MM.1S (cell line): ENCODE data around the gene EPG5.

Source experiments
- DNase-seq: peaks from one replicate; pipeline ENCODE4 v3.0.0-alpha.2; 2015
- H2AFZ ChIP-seq: fragments of 300-600 bp; sonication (generic); 2 replicates; pipeline ENCODE4 v1.6.0; 2016; ENCODE audit warnings: antibody characterized with exemption, low read length
- H3F3A ChIP-seq: fragments of 300-600 bp; sonication (generic); 2 replicates; pipeline ENCODE4 v1.6.1; 2016; ENCODE audit warnings: mild to moderate bottlenecking, antibody characterized with exemption, low read length, moderate library complexity, mixed read lengths; ENCODE audit not compliant: insufficient read depth
- H3K27ac ChIP-seq: fragments of 300-600 bp; sonication (generic); 2 replicates; pipeline ENCODE4 v1.5.1; 2016; ENCODE audit warnings: mild to moderate bottlenecking, low read length
- H3K27me3 ChIP-seq: fragments of 300-600 bp; sonication (generic); replicated peaks from 2 replicates; pipeline ENCODE4 v1.6.0; 2016; ENCODE audit warnings: low read length; ENCODE audit not compliant: insufficient read depth
- H3K36me3 ChIP-seq: fragments of 300-600 bp; sonication (generic); replicated peaks from 2 replicates; pipeline ENCODE4 v1.6.1; 2016; ENCODE audit warnings: mild to moderate bottlenecking, low read length, mixed read lengths; ENCODE audit not compliant: insufficient read depth
- H3K4me1 ChIP-seq: fragments of 300-600 bp; sonication (generic); 2 replicates; pipeline ENCODE4 v1.6.1; 2016; ENCODE audit warnings: low read length, mixed read lengths
- H3K4me2 ChIP-seq: fragments of 300-600 bp; sonication (generic); 2 replicates; pipeline ENCODE4 v1.6.0; 2016; ENCODE audit warnings: low read depth, low read length
- H3K4me3 ChIP-seq: fragments of 300-600 bp; sonication (generic); 2 replicates; pipeline ENCODE4 v1.5.1; 2016; ENCODE audit warnings: low read length, mixed read lengths
- H3K79me2 ChIP-seq: fragments of 300-600 bp; sonication (generic); 2 replicates; pipeline ENCODE4 v1.6.1; 2016; ENCODE audit warnings: mixed run types, low read length, mixed read lengths
- H3K9ac ChIP-seq: fragments of 300-600 bp; sonication (generic); 2 replicates; pipeline ENCODE4 v1.6.1; 2016; ENCODE audit warnings: low read length, mixed read lengths
- H3K9me2 ChIP-seq: fragments of 300-600 bp; sonication (generic); replicated peaks from 2 replicates; pipeline ENCODE4 v1.6.1; 2016; ENCODE audit warnings: mild to moderate bottlenecking, low read length, mixed read lengths; ENCODE audit not compliant: insufficient read depth
- H3K9me3 ChIP-seq: fragments of 300-600 bp; sonication (generic); replicated peaks from 2 replicates; pipeline ENCODE4 v1.6.1; 2016; ENCODE audit warnings: mild to moderate bottlenecking, low read length, mixed read lengths; ENCODE audit not compliant: insufficient read depth
- H4K20me1 ChIP-seq: fragments of 300-600 bp; sonication (generic); 2 replicates; pipeline ENCODE4 v1.6.1; 2016; ENCODE audit warnings: mild to moderate bottlenecking, low read length, moderate library complexity, mixed read lengths; ENCODE audit not compliant: insufficient read depth
- EZH2 ChIP-seq: fragments of 300-600 bp; sonication (generic); optimal IDR thresholded peaks from 2 replicates; pipeline ENCODE3; 2017; ENCODE audit warnings: low read depth, mild to moderate bottlenecking, antibody characterized with exemption, low read length, mixed read lengths
- EZH2phosphoT487 ChIP-seq: fragments of 300-600 bp; sonication (generic); IDR thresholded peaks from 2 replicates; pipeline ENCODE4 v1.6.1; 2018; ENCODE audit warnings: antibody characterized with exemption, low read length
- TF ChIP-seq, protein P1 (sequence below): fragments of 300-600 bp; sonication (generic); IDR thresholded peaks from 2 replicates; pipeline ENCODE4 v1.5.1; 2016; ENCODE audit warnings: antibody characterized with exemption, low read length, mixed read lengths

Gene EPG5

DNA sequence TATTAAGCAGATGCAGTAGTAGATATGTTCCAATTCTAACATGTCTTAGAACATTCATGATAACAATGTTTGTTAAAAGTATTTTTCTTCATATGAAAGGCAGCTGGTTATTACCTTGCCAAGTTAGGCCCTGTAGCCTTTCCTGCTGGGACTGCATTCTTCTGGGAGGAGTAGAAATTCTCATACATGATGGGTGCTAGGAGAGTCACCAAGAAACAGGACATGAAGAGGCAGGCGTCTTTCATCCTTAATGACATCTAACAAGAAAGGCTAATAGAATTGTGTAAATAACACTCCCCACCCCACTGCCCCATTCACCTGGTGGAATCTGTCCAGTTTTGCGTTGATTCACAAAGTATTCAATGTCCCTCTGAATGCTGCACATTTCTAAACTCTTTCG, 24.7 kb upstream of the EPG5 start:
- no peak overlapping the region for H3K4me2 ChIP-seq
- no peak overlapping the region for H2AFZ ChIP-seq
- H3K9me2 ChIP-seq = no peaks in the 10 kb centered on the region
- H3K36me3 ChIP-seq = no peaks in the 10 kb centered on the region
- H3K27ac ChIP-seq = no peak overlapping the region
- H3K4me3 ChIP-seq = no peak overlapping the region
- no peaks in the 10 kb centered on the region for H4K20me1 ChIP-seq
- no peak overlapping the region for H3K9ac ChIP-seq
- H3K9me3 ChIP-seq = no peaks in the 10 kb centered on the region
- DNase-seq = no peak
- TF ChIP-seq EZH2 = no peak
- no peak for TF ChIP-seq EZH2phosphoT487
- TF ChIP-seq, protein P1, sequence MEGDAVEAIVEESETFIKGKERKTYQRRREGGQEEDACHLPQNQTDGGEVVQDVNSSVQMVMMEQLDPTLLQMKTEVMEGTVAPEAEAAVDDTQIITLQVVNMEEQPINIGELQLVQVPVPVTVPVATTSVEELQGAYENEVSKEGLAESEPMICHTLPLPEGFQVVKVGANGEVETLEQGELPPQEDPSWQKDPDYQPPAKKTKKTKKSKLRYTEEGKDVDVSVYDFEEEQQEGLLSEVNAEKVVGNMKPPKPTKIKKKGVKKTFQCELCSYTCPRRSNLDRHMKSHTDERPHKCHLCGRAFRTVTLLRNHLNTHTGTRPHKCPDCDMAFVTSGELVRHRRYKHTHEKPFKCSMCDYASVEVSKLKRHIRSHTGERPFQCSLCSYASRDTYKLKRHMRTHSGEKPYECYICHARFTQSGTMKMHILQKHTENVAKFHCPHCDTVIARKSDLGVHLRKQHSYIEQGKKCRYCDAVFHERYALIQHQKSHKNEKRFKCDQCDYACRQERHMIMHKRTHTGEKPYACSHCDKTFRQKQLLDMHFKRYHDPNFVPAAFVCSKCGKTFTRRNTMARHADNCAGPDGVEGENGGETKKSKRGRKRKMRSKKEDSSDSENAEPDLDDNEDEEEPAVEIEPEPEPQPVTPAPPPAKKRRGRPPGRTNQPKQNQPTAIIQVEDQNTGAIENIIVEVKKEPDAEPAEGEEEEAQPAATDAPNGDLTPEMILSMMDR = no peak
- H3K27me3 ChIP-seq = no peaks in the 10 kb centered on the region
- H3F3A ChIP-seq = no peaks in the 10 kb centered on the region
- H3K79me2 ChIP-seq = no peaks in the 10 kb centered on the region
- no peaks in the 10 kb centered on the region for H3K4me1 ChIP-seq

DNA sequence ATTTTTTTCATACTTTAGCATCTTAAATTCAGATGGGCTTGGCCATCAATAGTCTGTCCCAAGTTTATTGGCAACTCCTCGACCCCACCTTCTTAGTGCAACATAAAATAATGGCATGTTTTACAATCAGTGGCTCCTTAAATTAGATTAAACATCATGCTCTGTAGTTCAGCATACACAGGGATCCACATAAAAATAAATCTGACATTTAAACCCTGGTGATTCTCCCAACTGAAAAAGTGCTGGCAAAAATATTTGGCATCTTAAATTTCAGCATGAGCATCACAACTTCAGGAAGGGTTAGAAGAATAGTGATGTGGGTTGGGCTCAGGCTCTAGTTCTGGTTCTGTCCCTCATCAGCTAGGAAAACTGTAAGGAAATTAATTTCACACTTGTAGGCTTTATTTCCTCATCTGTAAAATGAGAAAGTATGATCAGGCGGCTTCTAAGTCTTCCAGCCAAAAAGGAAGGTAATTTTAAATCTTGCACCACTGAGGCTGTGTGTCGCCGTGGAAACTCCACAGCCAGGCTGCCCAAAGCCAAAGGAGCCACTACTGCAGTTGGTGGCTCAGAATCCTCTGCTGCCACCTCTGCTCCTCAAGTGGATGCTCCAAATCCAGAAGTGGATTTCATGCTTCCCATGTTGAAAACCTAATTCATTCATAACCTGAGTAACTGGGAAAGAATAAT, 17.6 kb upstream of the EPG5 start:
- Histone ChIP-seq H3K36me3 (no peaks in the 10 kb centered on the region), H3K9me3 (no peaks in the 10 kb centered on the region)

DNA sequence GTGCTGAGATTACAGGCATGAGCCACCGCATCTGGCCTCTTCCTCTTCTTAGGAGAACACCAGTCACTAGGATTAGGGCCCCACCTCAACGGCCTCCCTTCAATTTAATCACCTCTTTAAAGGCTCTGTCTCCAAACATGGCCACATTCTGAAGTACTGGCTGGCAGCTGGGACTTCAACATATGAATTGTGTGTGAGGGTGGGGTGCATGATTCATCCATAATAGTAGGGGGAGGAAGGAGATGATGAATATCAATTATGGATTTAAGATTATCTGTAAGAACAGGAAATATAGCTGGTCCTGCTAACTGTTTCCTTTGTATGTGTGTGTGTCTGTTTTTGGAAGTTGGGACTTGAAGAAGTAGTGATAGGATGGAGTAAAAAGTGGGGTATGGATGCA, 14.7 kb upstream of the EPG5 start:
- Histone ChIP-seq H3K27ac (no peak overlapping the region), H3K4me1 (0 out of 2 replicates have a peak, but pooled peaks cover 3% of the 10 kb centered on the region)
- TF ChIP-seq, protein P1 = no peak
- TF ChIP-seq EZH2phosphoT487 = no peak
- no peak for TF ChIP-seq EZH2

More for the DNA sequence above, 17.6 kb upstream of the EPG5 start:
- no peaks in the 10 kb centered on the region for H3K27me3 ChIP-seq
- no peak overlapping the region for H3K27ac ChIP-seq
- H3K9me2 ChIP-seq = no peaks in the 10 kb centered on the region
- no peaks in the 10 kb centered on the region for H3K79me2 ChIP-seq
- no peak overlapping the region for H3K9ac ChIP-seq
- no peak overlapping the region for H2AFZ ChIP-seq
- TF ChIP-seq EZH2phosphoT487 (no peak), EZH2 (no peak)
- TF ChIP-seq, protein P1 = no peak
- no peaks in the 10 kb centered on the region for H4K20me1 ChIP-seq
- no peak overlapping the region for H3K4me2 ChIP-seq
- DNase-seq = no peak
- H3K4me3 ChIP-seq = no peak overlapping the region
- no peaks in the 10 kb centered on the region for H3K4me1 ChIP-seq
- no peaks in the 10 kb centered on the region for H3F3A ChIP-seq

More for the DNA sequence above, 14.7 kb upstream of the EPG5 start:
- H3K4me3 ChIP-seq = no peak overlapping the region
- H3K9ac ChIP-seq = no peak overlapping the region
- no peaks in the 10 kb centered on the region for H3K9me3 ChIP-seq
- H4K20me1 ChIP-seq = no peaks in the 10 kb centered on the region
- no peaks in the 10 kb centered on the region for H3K27me3 ChIP-seq
- no peak for DNase-seq
- H3K9me2 ChIP-seq = no peaks in the 10 kb centered on the region
- no peaks in the 10 kb centered on the region for H3F3A ChIP-seq
- no peaks in the 10 kb centered on the region for H3K36me3 ChIP-seq
- H3K4me2 ChIP-seq = no peak overlapping the region
- H2AFZ ChIP-seq = no peak overlapping the region
- H3K79me2 ChIP-seq = no peaks in the 10 kb centered on the region
